PC-3 (cell line): ENCODE data around the gene LILRB2.

Experiments
- EZH2 ChIP-seq: fragments of 300-600 bp; sonication (generic); IDR thresholded peaks from one replicate; pipeline ENCODE4 v1.6.1; 2017; ENCODE audit warnings: antibody characterized with exemption, mild to moderate bottlenecking, low read length; ENCODE audit not compliant: unreplicated experiment
- EZH2phosphoT487 ChIP-seq: fragments of 300-600 bp; sonication (generic); IDR thresholded peaks from 2 replicates; pipeline ENCODE4 v1.6.1; 2018; ENCODE audit warnings: mild to moderate bottlenecking, antibody characterized with exemption, low read length, borderline replicate concordance
- TF ChIP-seq, protein P1 (sequence below): fragments of 300-600 bp; sonication (generic); conservative IDR thresholded peaks from 2 replicates; pipeline ENCODE4 v1.5.1; 2017; ENCODE audit warnings: antibody characterized with exemption, low read depth, mild to moderate bottlenecking, low read length

GRCh38 chr19:54281007-54281728, at the start of gene LILRB2:
- TF ChIP-seq EZH2 = no peak
- TF ChIP-seq, protein P1, sequence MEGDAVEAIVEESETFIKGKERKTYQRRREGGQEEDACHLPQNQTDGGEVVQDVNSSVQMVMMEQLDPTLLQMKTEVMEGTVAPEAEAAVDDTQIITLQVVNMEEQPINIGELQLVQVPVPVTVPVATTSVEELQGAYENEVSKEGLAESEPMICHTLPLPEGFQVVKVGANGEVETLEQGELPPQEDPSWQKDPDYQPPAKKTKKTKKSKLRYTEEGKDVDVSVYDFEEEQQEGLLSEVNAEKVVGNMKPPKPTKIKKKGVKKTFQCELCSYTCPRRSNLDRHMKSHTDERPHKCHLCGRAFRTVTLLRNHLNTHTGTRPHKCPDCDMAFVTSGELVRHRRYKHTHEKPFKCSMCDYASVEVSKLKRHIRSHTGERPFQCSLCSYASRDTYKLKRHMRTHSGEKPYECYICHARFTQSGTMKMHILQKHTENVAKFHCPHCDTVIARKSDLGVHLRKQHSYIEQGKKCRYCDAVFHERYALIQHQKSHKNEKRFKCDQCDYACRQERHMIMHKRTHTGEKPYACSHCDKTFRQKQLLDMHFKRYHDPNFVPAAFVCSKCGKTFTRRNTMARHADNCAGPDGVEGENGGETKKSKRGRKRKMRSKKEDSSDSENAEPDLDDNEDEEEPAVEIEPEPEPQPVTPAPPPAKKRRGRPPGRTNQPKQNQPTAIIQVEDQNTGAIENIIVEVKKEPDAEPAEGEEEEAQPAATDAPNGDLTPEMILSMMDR = no peak
- TF ChIP-seq EZH2phosphoT487 = no peak
